ENCODE results near the gene EMX2. TPM values are rescaled to one million over a fixed set of nuclear protein-coding genes. Genes with fewer than 3 reads are reported as not detected.

The EMX2 gene
- polyA plus RNA-seq, 4 donors = 0.01 to 0.45 (median 0.04) TPM; not detected in 1

DNA sequence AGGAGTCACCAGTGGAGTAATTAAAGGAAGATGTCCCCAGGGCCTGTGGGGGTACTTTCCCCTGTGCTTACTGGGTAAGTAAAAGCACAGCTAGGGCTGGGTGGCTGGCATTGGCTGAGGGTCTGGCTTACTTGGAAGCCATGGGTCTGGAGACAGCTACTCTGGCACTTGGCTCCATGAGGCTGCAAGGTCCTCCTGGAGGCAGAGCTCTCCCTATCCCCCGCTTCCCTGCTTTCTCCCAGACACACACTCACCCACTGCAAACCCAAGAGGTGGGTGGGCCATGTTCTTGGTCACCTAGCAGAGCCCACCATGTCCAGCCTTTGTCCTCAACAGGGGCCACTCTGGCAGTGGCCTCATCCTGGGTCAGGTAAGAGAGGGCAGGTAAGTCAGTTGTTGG, 13.3 kb downstream of the EMX2 start:
- DNase-seq (no peak), FAIRE-seq (no peak)
- H3K27me3 ChIP-seq (ENCODE audit: control insufficient read depth in 3 of 3, insufficient read depth in 3 of 3, low read length in 3 of 3) = peaks cover 15 to 65% (median 33%) of the 10 kb centered on the region in 3 donors
- no peaks in the 10 kb centered on the region for H3K4me1 ChIP-seq (ENCODE audit: control insufficient read depth in 3 of 3, insufficient read depth in 2 of 3, low read depth in 1 of 3, low read length in 2 of 3)
- no peak overlapping the region for H3K4me3 ChIP-seq (ENCODE audit: low read depth in 1 of 3, low read length in 3 of 3)
- no peak overlapping the region for H3K27ac ChIP-seq (ENCODE audit: low read depth in 1 of 3, low read length in 2 of 3)
- H3K9me3 ChIP-seq (ENCODE audit: control insufficient read depth in 2 of 2, insufficient read depth in 1 of 2, low read depth in 1 of 2, low read length in 1 of 2) = no peaks in the 10 kb centered on the region
- H3K36me3 ChIP-seq (ENCODE audit: control insufficient read depth in 3 of 3, insufficient read depth in 2 of 3, low read depth in 1 of 3, low read length in 3 of 3) = no peaks in the 10 kb centered on the region
- 84 to 100% (median 90%) methylated on average over 1 of the region's 1 CpG for WGBS, 3 donors

DNA sequence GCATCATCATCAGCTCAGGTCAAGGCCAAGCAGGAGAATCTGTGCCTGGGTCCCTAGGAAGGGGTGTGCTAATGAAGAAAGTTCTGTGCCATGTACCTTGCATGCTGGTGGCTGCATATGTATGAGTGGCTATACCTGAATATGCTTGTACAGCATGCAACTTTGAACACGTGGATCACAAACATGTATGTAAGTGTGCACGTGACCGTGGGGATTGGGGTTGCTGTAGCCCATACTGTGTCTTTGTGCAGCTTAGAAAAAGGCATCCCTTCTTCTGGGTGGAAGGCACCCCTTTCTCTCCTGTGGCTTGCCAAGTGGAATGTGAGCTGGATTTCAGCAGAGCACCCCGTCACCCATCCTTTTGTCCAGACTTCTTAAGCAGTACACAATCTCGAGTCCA, 13.8 kb downstream of the EMX2 start:
- FAIRE-seq = no peak
- no peak for DNase-seq
- H3K9me3 ChIP-seq (ENCODE audit: control insufficient read depth in 2 of 2, insufficient read depth in 1 of 2, low read depth in 1 of 2, low read length in 1 of 2) = no peaks in the 10 kb centered on the region
- WGBS, 3 donors = 74 to 87% (median 75%) methylated on average over 5 of the region's 5 CpGs
- no peaks in the 10 kb centered on the region for H3K36me3 ChIP-seq (ENCODE audit: control insufficient read depth in 3 of 3, insufficient read depth in 2 of 3, low read depth in 1 of 3, low read length in 3 of 3)
- no peak overlapping the region for H3K27ac ChIP-seq (ENCODE audit: low read depth in 1 of 3, low read length in 2 of 3)
- H3K4me1 ChIP-seq (ENCODE audit: control insufficient read depth in 3 of 3, insufficient read depth in 2 of 3, low read depth in 1 of 3, low read length in 2 of 3) = no peaks in the 10 kb centered on the region
- H3K27me3 ChIP-seq (ENCODE audit: control insufficient read depth in 3 of 3, insufficient read depth in 3 of 3, low read length in 3 of 3) = peaks cover 13 to 61% (median 37%) of the 10 kb centered on the region in 3 donors
- no peak overlapping the region for H3K4me3 ChIP-seq (ENCODE audit: low read depth in 1 of 3, low read length in 3 of 3)

DNA sequence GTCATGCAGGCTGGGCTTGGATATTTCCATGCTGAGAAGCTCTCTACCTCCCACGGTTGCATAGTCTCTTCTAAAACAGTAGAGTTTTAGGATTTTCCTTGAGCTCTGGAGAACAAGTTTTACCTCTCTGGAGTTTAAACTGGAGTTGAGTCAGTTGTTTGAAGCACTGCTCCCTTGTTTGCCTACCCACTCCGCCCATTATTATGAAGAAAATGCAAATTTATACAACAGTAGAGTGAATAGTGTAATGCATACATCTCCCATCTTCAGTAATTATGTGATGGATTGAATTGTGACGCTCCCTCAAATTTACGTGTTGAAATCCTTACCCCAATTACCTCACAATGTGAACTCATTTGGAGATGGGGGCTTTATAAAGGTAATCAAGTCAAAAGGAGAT, 17.2 kb downstream of the EMX2 start:
- Histone ChIP-seq H3K4me1 (ENCODE audit: control insufficient read depth in 3 of 3, insufficient read depth in 2 of 3, low read depth in 1 of 3, low read length in 2 of 3) (no peaks in the 10 kb centered on the region), H3K27me3 (ENCODE audit: control insufficient read depth in 3 of 3, insufficient read depth in 3 of 3, low read length in 3 of 3) (peaks cover 0 to 40% (median 18%) of the 10 kb centered on the region in 3 donors), H3K9me3 (ENCODE audit: control insufficient read depth in 2 of 2, insufficient read depth in 1 of 2, low read depth in 1 of 2, low read length in 1 of 2) (no peaks in the 10 kb centered on the region), H3K4me3 (ENCODE audit: low read depth in 1 of 3, low read length in 3 of 3) (no peak overlapping the region), H3K27ac (ENCODE audit: low read depth in 1 of 3, low read length in 2 of 3) (no peak overlapping the region), H3K36me3 (ENCODE audit: control insufficient read depth in 3 of 3, insufficient read depth in 2 of 3, low read depth in 1 of 3, low read length in 3 of 3) (no peaks in the 10 kb centered on the region)
- DNase-seq (no peak), FAIRE-seq (no peak)
- WGBS, 3 donors = 72 to 80% (median 77%) methylated on average over 4 of the region's 4 CpGs

DNA sequence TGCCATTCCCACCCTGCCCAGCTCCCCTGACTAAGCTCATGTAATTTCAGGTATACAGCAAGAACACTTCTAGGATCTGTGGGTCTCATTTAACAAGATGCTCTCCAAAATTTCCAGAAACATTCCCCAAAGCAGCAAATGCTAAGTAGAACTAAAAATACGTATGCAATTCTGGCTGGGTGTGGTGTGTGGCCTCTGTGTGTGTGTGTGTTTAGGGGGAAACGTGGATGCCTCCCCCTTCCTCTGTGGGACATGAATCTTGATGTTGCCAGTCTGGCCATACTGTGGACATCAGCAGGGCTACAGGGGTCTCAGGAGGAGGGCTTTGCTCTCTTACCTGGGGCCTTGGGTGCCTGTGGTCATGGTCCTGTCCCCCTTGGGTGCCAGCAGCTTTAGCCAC, 18.4 kb downstream of the EMX2 start:
- DNase-seq (no peak), FAIRE-seq (no peak)
- no peaks in the 10 kb centered on the region for H3K4me1 ChIP-seq (ENCODE audit: control insufficient read depth in 3 of 3, insufficient read depth in 2 of 3, low read depth in 1 of 3, low read length in 2 of 3)
- no peaks in the 10 kb centered on the region for H3K9me3 ChIP-seq (ENCODE audit: control insufficient read depth in 2 of 2, insufficient read depth in 1 of 2, low read depth in 1 of 2, low read length in 1 of 2)
- H3K36me3 ChIP-seq (ENCODE audit: control insufficient read depth in 3 of 3, insufficient read depth in 2 of 3, low read depth in 1 of 3, low read length in 3 of 3) = no peaks in the 10 kb centered on the region
- H3K4me3 ChIP-seq (ENCODE audit: low read depth in 1 of 3, low read length in 3 of 3) = no peak overlapping the region
- WGBS, 3 donors = 70 to 72% (median 70%) methylated on average over 2 of the region's 2 CpGs
- peaks cover 0 to 30% (median 13%) of the 10 kb centered on the region in 3 donors for H3K27me3 ChIP-seq (ENCODE audit: control insufficient read depth in 3 of 3, insufficient read depth in 3 of 3, low read length in 3 of 3)
- H3K27ac ChIP-seq (ENCODE audit: low read depth in 1 of 3, low read length in 2 of 3) = no peak overlapping the region

DNA sequence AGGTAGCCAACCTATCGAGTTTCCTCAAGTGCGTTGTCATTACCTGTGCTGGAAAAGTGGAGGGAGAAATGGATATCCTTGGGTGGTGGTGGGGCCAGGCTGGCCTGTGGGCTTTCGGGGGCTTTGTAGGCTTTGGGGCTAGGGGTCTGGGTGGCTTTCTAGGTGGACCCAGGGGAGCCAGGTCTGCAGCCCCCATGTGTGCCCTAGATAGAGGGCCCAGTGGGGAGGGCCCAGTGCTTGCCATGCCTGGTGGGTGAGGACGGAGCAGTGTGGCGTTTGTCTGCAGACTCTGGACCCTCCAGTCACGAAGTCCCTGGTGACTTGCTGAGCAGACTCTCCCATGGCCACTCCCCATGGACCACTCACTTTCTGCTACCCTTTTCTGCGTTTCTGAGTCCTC, 19.7 kb downstream of the EMX2 start:
- FAIRE-seq (no peak), DNase-seq (no peak)
- H3K36me3 ChIP-seq (ENCODE audit: control insufficient read depth in 3 of 3, insufficient read depth in 2 of 3, low read depth in 1 of 3, low read length in 3 of 3) = no peaks in the 10 kb centered on the region
- H3K4me1 ChIP-seq (ENCODE audit: control insufficient read depth in 3 of 3, insufficient read depth in 2 of 3, low read depth in 1 of 3, low read length in 2 of 3) = no peaks in the 10 kb centered on the region
- 78 to 83% (median 82%) methylated on average over 7 of the region's 7 CpGs for WGBS, 3 donors
- H3K4me3 ChIP-seq (ENCODE audit: low read depth in 1 of 3, low read length in 3 of 3) = no peak overlapping the region
- H3K9me3 ChIP-seq (ENCODE audit: control insufficient read depth in 2 of 2, insufficient read depth in 1 of 2, low read depth in 1 of 2, low read length in 1 of 2) = no peaks in the 10 kb centered on the region
- H3K27me3 ChIP-seq (ENCODE audit: control insufficient read depth in 3 of 3, insufficient read depth in 3 of 3, low read length in 3 of 3) = peaks cover 0 to 22% (median 11%) of the 10 kb centered on the region in 3 donors
- H3K27ac ChIP-seq (ENCODE audit: low read depth in 1 of 3, low read length in 2 of 3) = no peak overlapping the region

DNA sequence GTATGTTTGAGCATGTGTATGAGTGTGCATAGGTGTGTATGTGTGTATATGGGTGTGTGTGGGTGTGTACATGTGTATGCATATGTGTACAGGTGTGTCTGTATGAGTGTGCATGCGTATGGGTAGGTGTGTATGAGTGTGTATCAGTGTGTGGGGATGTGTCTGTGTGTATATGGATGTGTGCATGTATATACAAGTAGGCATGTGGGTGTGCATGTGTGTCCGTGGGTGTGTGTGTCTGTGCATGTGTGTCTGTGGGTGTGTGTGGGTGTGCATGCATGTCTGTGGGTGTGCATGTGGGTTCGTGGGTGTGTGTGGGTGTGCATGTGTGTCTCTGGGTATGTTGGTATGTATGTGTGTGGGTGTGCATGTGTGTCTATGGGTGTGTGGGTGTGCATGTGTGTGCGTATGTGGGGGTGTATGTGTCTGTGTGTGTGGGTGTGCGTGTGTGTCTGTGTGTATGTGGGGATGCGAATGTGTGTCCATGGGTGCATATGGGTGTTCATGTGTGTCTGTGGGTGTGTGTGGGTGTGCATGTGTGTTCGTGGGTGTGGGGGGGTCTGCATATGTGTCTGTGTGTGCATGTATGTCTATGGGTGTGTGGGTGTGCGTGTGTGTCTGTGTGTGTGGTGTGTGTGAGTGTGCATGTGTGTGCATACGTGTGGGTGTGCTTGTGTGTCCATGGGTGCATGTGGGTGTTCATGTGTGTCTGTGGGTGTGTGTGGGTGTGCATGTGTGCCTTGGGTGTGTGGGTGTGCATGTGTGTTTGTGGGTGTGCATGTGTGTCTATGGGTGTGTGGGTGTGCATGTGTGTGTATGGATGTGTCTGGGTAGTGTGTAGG, 20.6 kb downstream of the EMX2 start:
- FAIRE-seq (no peak), DNase-seq (no peak)
- no peaks in the 10 kb centered on the region for H3K9me3 ChIP-seq (ENCODE audit: control insufficient read depth in 2 of 2, insufficient read depth in 1 of 2, low read depth in 1 of 2, low read length in 1 of 2)
- no peaks in the 10 kb centered on the region for H3K4me1 ChIP-seq (ENCODE audit: control insufficient read depth in 3 of 3, insufficient read depth in 2 of 3, low read depth in 1 of 3, low read length in 2 of 3)
- H3K27ac ChIP-seq (ENCODE audit: low read depth in 1 of 3, low read length in 2 of 3) = no peak overlapping the region
- WGBS, 3 donors = 79 to 81% (median 81%) methylated on average over 9 of the region's 9 CpGs
- H3K36me3 ChIP-seq (ENCODE audit: control insufficient read depth in 3 of 3, insufficient read depth in 2 of 3, low read depth in 1 of 3, low read length in 3 of 3) = no peaks in the 10 kb centered on the region
- no peak overlapping the region for H3K4me3 ChIP-seq (ENCODE audit: low read depth in 1 of 3, low read length in 3 of 3)
- peaks cover 0 to 17% (median 9%) of the 10 kb centered on the region in 3 donors for H3K27me3 ChIP-seq (ENCODE audit: control insufficient read depth in 3 of 3, insufficient read depth in 3 of 3, low read length in 3 of 3)

DNA sequence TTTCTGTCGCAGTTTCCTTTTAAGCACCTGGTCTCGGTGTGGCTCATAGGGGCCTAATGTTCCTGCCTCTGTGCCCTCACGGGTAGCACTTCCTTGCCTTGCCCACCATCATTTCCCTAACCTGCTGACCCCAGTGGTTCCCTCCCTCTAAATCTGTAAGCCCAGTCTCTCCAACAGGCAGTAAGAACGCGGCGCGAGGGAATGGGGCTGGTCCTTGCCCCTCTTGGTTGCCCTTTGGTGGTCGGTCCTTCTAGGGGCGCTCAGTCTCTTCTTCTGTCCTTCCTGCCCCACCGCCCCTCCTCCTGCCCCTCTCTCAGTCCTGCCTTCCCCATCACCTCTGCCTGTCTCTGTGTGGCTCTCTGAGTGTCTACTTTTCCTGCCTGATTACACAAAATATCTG, 21.2 kb downstream of the EMX2 start:
- 80 to 83% (median 80%) methylated on average over 10 of the region's 10 CpGs for WGBS, 3 donors
- H3K4me3 ChIP-seq (ENCODE audit: low read depth in 1 of 3, low read length in 3 of 3) = no peak overlapping the region
- no peak for FAIRE-seq
- no peaks in the 10 kb centered on the region for H3K36me3 ChIP-seq (ENCODE audit: control insufficient read depth in 3 of 3, insufficient read depth in 2 of 3, low read depth in 1 of 3, low read length in 3 of 3)
- no peak for DNase-seq
- H3K9me3 ChIP-seq (ENCODE audit: control insufficient read depth in 2 of 2, insufficient read depth in 1 of 2, low read depth in 1 of 2, low read length in 1 of 2) = no peaks in the 10 kb centered on the region
- H3K27ac ChIP-seq (ENCODE audit: low read depth in 1 of 3, low read length in 2 of 3) = no peak overlapping the region
- H3K4me1 ChIP-seq (ENCODE audit: control insufficient read depth in 3 of 3, insufficient read depth in 2 of 3, low read depth in 1 of 3, low read length in 2 of 3) = no peaks in the 10 kb centered on the region
- peaks cover 0 to 21% (median 9%) of the 10 kb centered on the region in 3 donors for H3K27me3 ChIP-seq (ENCODE audit: control insufficient read depth in 3 of 3, insufficient read depth in 3 of 3, low read length in 3 of 3)

DNA sequence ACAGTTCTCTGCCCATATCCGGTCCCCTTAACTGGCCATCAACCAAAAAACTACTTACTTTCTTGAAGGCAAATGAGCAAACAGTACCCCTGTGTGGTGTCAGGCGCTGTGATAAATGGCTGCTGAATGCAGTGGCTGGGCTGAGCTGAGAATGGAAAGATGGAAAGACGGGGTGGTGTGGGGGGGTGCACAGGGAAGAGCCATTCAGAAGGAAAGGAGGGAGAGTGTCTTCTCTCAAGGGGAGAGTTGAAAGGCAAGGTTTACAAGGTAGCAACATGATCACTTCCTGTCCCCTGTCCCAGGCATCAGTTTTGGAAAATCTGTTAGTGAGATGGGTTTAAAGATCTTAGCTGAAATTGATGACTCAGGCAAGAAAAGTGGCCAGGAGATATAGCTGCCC, 22.5 kb downstream of the EMX2 start:
- H3K4me1 ChIP-seq (ENCODE audit: control insufficient read depth in 3 of 3, insufficient read depth in 2 of 3, low read depth in 1 of 3, low read length in 2 of 3) = no peaks in the 10 kb centered on the region
- 39 to 61% (median 43%) methylated on average over 3 of the region's 3 CpGs for WGBS, 3 donors
- H3K27me3 ChIP-seq (ENCODE audit: control insufficient read depth in 3 of 3, insufficient read depth in 3 of 3, low read length in 3 of 3) = peaks cover 0 to 29% (median 9%) of the 10 kb centered on the region in 3 donors
- no peak overlapping the region for H3K27ac ChIP-seq (ENCODE audit: low read depth in 1 of 3, low read length in 2 of 3)
- no peak for FAIRE-seq
- DNase-seq = no peak
- H3K36me3 ChIP-seq (ENCODE audit: control insufficient read depth in 3 of 3, insufficient read depth in 2 of 3, low read depth in 1 of 3, low read length in 3 of 3) = no peaks in the 10 kb centered on the region
- H3K9me3 ChIP-seq (ENCODE audit: control insufficient read depth in 2 of 2, insufficient read depth in 1 of 2, low read depth in 1 of 2, low read length in 1 of 2) = no peaks in the 10 kb centered on the region
- no peak overlapping the region for H3K4me3 ChIP-seq (ENCODE audit: low read depth in 1 of 3, low read length in 3 of 3)

DNA sequence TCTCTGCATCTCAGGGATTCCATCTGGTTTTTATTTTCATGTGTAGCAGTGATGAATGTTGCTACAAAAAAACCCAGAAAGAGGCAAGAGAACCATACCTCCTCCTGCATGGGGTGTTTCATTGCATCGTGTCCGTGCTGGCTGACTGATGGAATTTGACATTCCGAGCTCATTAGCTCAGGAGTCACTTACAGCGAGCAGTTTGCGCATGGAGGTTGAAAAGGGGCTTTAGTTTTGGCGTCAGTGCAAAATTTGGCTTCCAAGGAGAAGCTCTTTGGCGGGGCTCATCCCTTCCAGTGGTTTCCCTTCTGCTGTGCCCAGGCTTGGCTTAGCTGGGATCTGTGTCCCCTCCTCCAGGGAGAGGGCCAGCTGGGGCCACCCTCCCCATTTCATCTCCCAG, 25.8 kb downstream of the EMX2 start:
- peaks cover 0 to 28% (median 11%) of the 10 kb centered on the region in 3 donors for H3K27me3 ChIP-seq (ENCODE audit: control insufficient read depth in 3 of 3, insufficient read depth in 3 of 3, low read length in 3 of 3)

More for the DNA sequence above, 25.8 kb downstream of the EMX2 start:
- no peaks in the 10 kb centered on the region for H3K9me3 ChIP-seq (ENCODE audit: control insufficient read depth in 2 of 2, insufficient read depth in 1 of 2, low read depth in 1 of 2, low read length in 1 of 2)
- H3K36me3 ChIP-seq (ENCODE audit: control insufficient read depth in 3 of 3, insufficient read depth in 2 of 3, low read depth in 1 of 3, low read length in 3 of 3) = no peaks in the 10 kb centered on the region
- DNase-seq (no peak), FAIRE-seq (no peak)
- H3K4me1 ChIP-seq (ENCODE audit: control insufficient read depth in 3 of 3, insufficient read depth in 2 of 3, low read depth in 1 of 3, low read length in 2 of 3) = no peaks in the 10 kb centered on the region
- WGBS, 3 donors = 70 to 77% (median 74%) methylated on average over 7 of the region's 7 CpGs
- H3K27ac ChIP-seq (ENCODE audit: low read depth in 1 of 3, low read length in 2 of 3) = no peak overlapping the region
- no peak overlapping the region for H3K4me3 ChIP-seq (ENCODE audit: low read depth in 1 of 3, low read length in 3 of 3)
